ENCODE data around the gene ARHGEF38.

The ARHGEF38 gene

GRCh38 chr4:105619188-105619931 is 66.9 kb downstream of the ARHGEF38 start:
- no peak for DNase-seq

GRCh38 chr4:105620640-105621323 is 68.4 kb downstream of the ARHGEF38 start:
- no peak for DNase-seq

- DNase-seq, result no peak
Measured at GRCh38 chr4:105622269-105622668, 69.8 kb downstream of the ARHGEF38 start.

GRCh38 chr4:105623099-105623498 is 70.7 kb downstream of the ARHGEF38 start:
- no peak for DNase-seq

- no peak for DNase-seq
Measured at GRCh38 chr4:105624530-105624929, 72.1 kb downstream of the ARHGEF38 start.

- DNase-seq, result no peak
Measured at GRCh38 chr4:105625214-105625613, 72.8 kb downstream of the ARHGEF38 start.

GRCh38 chr4:105626846-105627245 is 74.4 kb downstream of the ARHGEF38 start:
- DNase-seq, result no peak

- DNase-seq, result no peak
Measured at GRCh38 chr4:105627620-105628019, 75.2 kb downstream of the ARHGEF38 start.

- no peak for DNase-seq
Measured at GRCh38 chr4:105630670-105631655, 78.5 kb downstream of the ARHGEF38 start.

- DNase-seq, result no peak
Measured at GRCh38 chr4:105631818-105632400, 79.5 kb downstream of the ARHGEF38 start.

GRCh38 chr4:105632599-105632998 is 80.2 kb downstream of the ARHGEF38 start:
- no peak for DNase-seq

GRCh38 chr4:105633241-105633640 is 80.8 kb downstream of the ARHGEF38 start:
- DNase-seq, result no peak

- DNase-seq, result no peak
Measured at GRCh38 chr4:105634402-105635080, 82.1 kb downstream of the ARHGEF38 start.

- DNase-seq, result no peak
Measured at GRCh38 chr4:105637408-105638176, 85.2 kb downstream of the ARHGEF38 start.

- DNase-seq, result no peak
Measured at GRCh38 chr4:105641845-105642244, 89.4 kb downstream of the ARHGEF38 start.

GRCh38 chr4:105644257-105644656 is 91.8 kb downstream of the ARHGEF38 start:
- no peak for DNase-seq

- DNase-seq, result no peak
Measured at GRCh38 chr4:105645440-105645839, 93.0 kb downstream of the ARHGEF38 start.

GRCh38 chr4:105650190-105650589 is 97.8 kb downstream of the ARHGEF38 start:
- DNase-seq, result no peak

GRCh38 chr4:105651884-105652283 is 99.5 kb downstream of the ARHGEF38 start:
- DNase-seq, result no peak

- DNase-seq, result no peak
Measured at GRCh38 chr4:105652286-105652888, 100.0 kb downstream of the ARHGEF38 start.
